Stimulated activated effector memory CD8-positive, alpha-beta T cell treated with anti-CD3 and anti-CD28 coated beads, Interleukin-12 subunit alpha, Interleukin-12 subunit beta, amount 100 ng/mL, for 72 hours (primary cell): ENCODE data around the gene SPINDOC.
"Not testable (repeated sequence)": the region's sequence is repeated elsewhere in the genome, so short reads cannot be mapped to it uniquely, and the experiment has no call there.

Source experiments
- ATAC-seq: fragments of 150-1000 bp; cut with Tn5 transposase; 2 replicates; pipeline ENCODE4 v1.10.0; 2021
- DNase-seq, 2 donors: peaks; one replicate each; pipeline ENCODE4 v3.0.0; 2021 to 2022; ENCODE audit warnings: low spot score in 2 of 2
- H3K27ac Mint-ChIP-seq: one replicate; pipeline ENCODE4 v1.8.0; 2022; ENCODE audit warnings: mild to moderate bottlenecking, mixed read lengths
- H3K36me3 Mint-ChIP-seq: one replicate; pipeline ENCODE4 v1.8.0; 2022; ENCODE audit warnings: mild to moderate bottlenecking, mixed read lengths
- H3K4me1 Mint-ChIP-seq: one replicate; pipeline ENCODE4 v1.8.0; 2022; ENCODE audit warnings: mixed read lengths
- H3K4me3 Mint-ChIP-seq: one replicate; pipeline ENCODE4 v1.8.0; 2022; ENCODE audit warnings: mild to moderate bottlenecking, mixed read lengths
- H3K9me3 Mint-ChIP-seq: one replicate; pipeline ENCODE4 v1.8.0; 2022; ENCODE audit warnings: mixed read lengths

The SPINDOC gene

GRCh38 chr11:63771741-63772318 is 41.4 kb upstream of the SPINDOC start:
- H3K4me1 Mint-ChIP-seq = peaks cover 12% of the 10 kb centered on the region
- H3K27ac Mint-ChIP-seq, DNase-seq, ATAC-seq, H3K36me3 Mint-ChIP-seq, H3K9me3 Mint-ChIP-seq, H3K4me3 Mint-ChIP-seq: not testable (repeated sequence)

GRCh38 chr11:63775191-63775590 is 38.1 kb upstream of the SPINDOC start:
- H3K4me3 Mint-ChIP-seq = no peak overlapping the region
- DNase-seq (no peak), ATAC-seq (no peak)

GRCh38 chr11:63779039-63779438 is 34.2 kb upstream of the SPINDOC start:
- Mint-ChIP-seq H3K4me1 (no peaks in the 10 kb centered on the region), H3K36me3 (no peaks in the 10 kb centered on the region), H3K27ac (no peak overlapping the region), H3K9me3 (no peaks in the 10 kb centered on the region), H3K4me3 (no peak overlapping the region)
- ATAC-seq (no peak), DNase-seq (no peak)

More at GRCh38 chr11:63775191-63775590, 38.1 kb upstream of the SPINDOC start:
- Mint-ChIP-seq H3K36me3 (no peaks in the 10 kb centered on the region), H3K4me1 (no peaks in the 10 kb centered on the region), H3K27ac (no peak overlapping the region), H3K9me3 (no peaks in the 10 kb centered on the region)

GRCh38 chr11:63782749-63783148 is 30.5 kb upstream of the SPINDOC start:
- no peak overlapping the region for H3K4me3 Mint-ChIP-seq
- ATAC-seq (no peak), DNase-seq (no peak)
- no peaks in the 10 kb centered on the region for H3K36me3 Mint-ChIP-seq
- no peaks in the 10 kb centered on the region for H3K9me3 Mint-ChIP-seq
- H3K4me1 Mint-ChIP-seq = peaks cover 7% of the 10 kb centered on the region
- H3K27ac Mint-ChIP-seq = no peak overlapping the region

GRCh38 chr11:63783925-63784592 is 29.2 kb upstream of the SPINDOC start:
- H3K9me3 Mint-ChIP-seq = no peaks in the 10 kb centered on the region
- no peak for DNase-seq
- no peak overlapping the region for H3K27ac Mint-ChIP-seq
- no peaks in the 10 kb centered on the region for H3K36me3 Mint-ChIP-seq
- no peak overlapping the region for H3K4me3 Mint-ChIP-seq
- peaks cover 7% of the 10 kb centered on the region for H3K4me1 Mint-ChIP-seq
- no peak for ATAC-seq

GRCh38 chr11:63785823-63786222 is 27.4 kb upstream of the SPINDOC start:
- ATAC-seq (no peak), DNase-seq (no peak)
- H3K4me3 Mint-ChIP-seq = no peak overlapping the region
- H3K9me3 Mint-ChIP-seq = peaks cover 2% of the 10 kb centered on the region
- H3K36me3 Mint-ChIP-seq = no peaks in the 10 kb centered on the region
- peaks cover 7% of the 10 kb centered on the region for H3K4me1 Mint-ChIP-seq
- H3K27ac Mint-ChIP-seq = no peak overlapping the region

GRCh38 chr11:63791495-63792167 is 21.6 kb upstream of the SPINDOC start:
- DNase-seq = no peak
- H3K4me1 Mint-ChIP-seq = no peaks in the 10 kb centered on the region
- no peaks in the 10 kb centered on the region for H3K36me3 Mint-ChIP-seq
- no peak overlapping the region for H3K27ac Mint-ChIP-seq
- peaks cover 8% of the 10 kb centered on the region for H3K9me3 Mint-ChIP-seq
- no peak overlapping the region for H3K4me3 Mint-ChIP-seq
- ATAC-seq = no peak

- no peak overlapping the region for H3K27ac Mint-ChIP-seq
- H3K36me3 Mint-ChIP-seq = no peaks in the 10 kb centered on the region
- no peaks in the 10 kb centered on the region for H3K4me1 Mint-ChIP-seq
- no peak for ATAC-seq
- H3K9me3 Mint-ChIP-seq = peaks cover 8% of the 10 kb centered on the region
- H3K4me3 Mint-ChIP-seq = no peak overlapping the region
- DNase-seq = no peak
Measured at GRCh38 chr11:63793161-63793560, 20.1 kb upstream of the SPINDOC start.

- Mint-ChIP-seq H3K27ac (no peak overlapping the region), H3K9me3 (peaks cover 8% of the 10 kb centered on the region), H3K4me3 (no peak overlapping the region), H3K4me1 (no peaks in the 10 kb centered on the region), H3K36me3 (no peaks in the 10 kb centered on the region)
- ATAC-seq (no peak), DNase-seq (no peak)
Measured at GRCh38 chr11:63795066-63795465, 18.2 kb upstream of the SPINDOC start.

- no peak overlapping the region for H3K4me3 Mint-ChIP-seq
- H3K36me3 Mint-ChIP-seq = no peaks in the 10 kb centered on the region
- H3K9me3 Mint-ChIP-seq = no peaks in the 10 kb centered on the region
- DNase-seq (no peak), ATAC-seq (no peak)
- H3K27ac Mint-ChIP-seq = no peak overlapping the region
- H3K4me1 Mint-ChIP-seq = no peaks in the 10 kb centered on the region
Measured at GRCh38 chr11:63800921-63801320, 12.3 kb upstream of the SPINDOC start.

- H3K4me1 Mint-ChIP-seq = no peaks in the 10 kb centered on the region
- no peak for DNase-seq
- H3K27ac Mint-ChIP-seq = no peak overlapping the region
- ATAC-seq = no peak
- no peak overlapping the region for H3K4me3 Mint-ChIP-seq
- no peaks in the 10 kb centered on the region for H3K36me3 Mint-ChIP-seq
- no peaks in the 10 kb centered on the region for H3K9me3 Mint-ChIP-seq
Measured at GRCh38 chr11:63802637-63803414, 10.4 kb upstream of the SPINDOC start.

GRCh38 chr11:63804259-63804658 is 9.0 kb upstream of the SPINDOC start:
- ATAC-seq (no peak), DNase-seq (no peak)
- Mint-ChIP-seq H3K27ac (no peak overlapping the region), H3K36me3 (no peaks in the 10 kb centered on the region), H3K4me3 (no peak overlapping the region), H3K9me3 (no peaks in the 10 kb centered on the region), H3K4me1 (no peaks in the 10 kb centered on the region)

GRCh38 chr11:63805844-63806415 is 7.3 kb upstream of the SPINDOC start:
- no peak overlapping the region for H3K4me3 Mint-ChIP-seq
- ATAC-seq (no peak), DNase-seq (no peak)
- H3K27ac Mint-ChIP-seq = no peak overlapping the region
- no peaks in the 10 kb centered on the region for H3K4me1 Mint-ChIP-seq
- no peaks in the 10 kb centered on the region for H3K9me3 Mint-ChIP-seq
- no peaks in the 10 kb centered on the region for H3K36me3 Mint-ChIP-seq

- not testable (repeated sequence) for H3K36me3 Mint-ChIP-seq, DNase-seq, H3K9me3 Mint-ChIP-seq, H3K27ac Mint-ChIP-seq, H3K4me3 Mint-ChIP-seq, ATAC-seq
- peaks cover 12% of the 10 kb centered on the region for H3K4me1 Mint-ChIP-seq
Measured at GRCh38 chr11:63810383-63810782, 2.9 kb upstream of the SPINDOC start.

GRCh38 chr11:63811522-63811921 is 1.7 kb upstream of the SPINDOC start:
- no peak for DNase-seq
- Mint-ChIP-seq H3K36me3 (peaks cover 19% of the 10 kb centered on the region), H3K9me3 (no peaks in the 10 kb centered on the region), H3K4me3 (peak overlapping the region; percentile 74), H3K27ac (no peak overlapping the region), H3K4me1 (peaks cover 24% of the 10 kb centered on the region)
- ATAC-seq = no peak
